HL-60 (cell line): ENCODE data around the gene JUP.

Experiments
- DNase-seq, 2 experiments: peaks; one replicate each; pipeline ENCODE4 v3.0.0-alpha.2; 2010 to 2020; ENCODE audit warnings: low read depth in 1 of 2, low spot score in 1 of 2
- H3K27ac ChIP-seq: fragments of 250-450 bp; sonication (Bioruptor Pico); replicated peaks from 2 replicates; pipeline ENCODE4 v1.5.1; 2020; ENCODE audit warnings: mild to moderate bottlenecking, moderate library complexity
- H3K27me3 ChIP-seq: fragments of 250-450 bp; sonication (Bioruptor Pico); 2 replicates; pipeline ENCODE4 v1.5.1; 2021; ENCODE audit warnings: mild to moderate bottlenecking, moderate library complexity; ENCODE audit not compliant: insufficient read depth, poor library complexity, severe bottlenecking
- H3K4me3 ChIP-seq: replicated peaks from 2 replicates; pipeline ENCODE4 v1.5.1; 2011; ENCODE audit warnings: mild to moderate bottlenecking, control low read depth, low read length; ENCODE audit not compliant: insufficient read depth
- CTCF ChIP-seq: IDR thresholded peaks from one replicate; pipeline ENCODE4 v1.5.1; 2011; ENCODE audit warnings: low read length, control low read depth, inconsistent platforms; ENCODE audit not compliant: insufficient read depth
- GABPA ChIP-seq: IDR thresholded peaks from 2 replicates; pipeline ENCODE4 v1.6.1; 2012; ENCODE audit warnings: low read depth
- POLR2AphosphoS5 ChIP-seq: IDR thresholded peaks from 2 replicates; pipeline ENCODE4 v1.6.1; 2012; ENCODE audit warnings: low read depth
- REST ChIP-seq: IDR thresholded peaks from 2 replicates; pipeline ENCODE4 v1.6.1; 2012; ENCODE audit warnings: low read depth; ENCODE audit not compliant: insufficient replicate concordance
- SPI1 ChIP-seq: IDR thresholded peaks from 2 replicates; pipeline ENCODE4 v1.6.1; 2012; ENCODE audit warnings: low read depth, mild to moderate bottlenecking, borderline replicate concordance

Gene JUP

GRCh38 chr17:41800601-41801373, 14.3 kb upstream of the JUP start:
- Histone ChIP-seq H3K27ac (no peak overlapping the region), H3K4me3 (no peak overlapping the region)
- no peak for DNase-seq

GRCh38 chr17:41799366-41799765, 12.9 kb upstream of the JUP start:
- Histone ChIP-seq H3K4me3 (no peak overlapping the region), H3K27me3 (no peaks in the 10 kb centered on the region), H3K27ac (no peak overlapping the region)
- no peak for DNase-seq
- no peak for TF ChIP-seq GABPA
- TF ChIP-seq POLR2AphosphoS5, result no peak
- no peak for TF ChIP-seq REST
- TF ChIP-seq SPI1, result no peak
- TF ChIP-seq CTCF, result no peak

More at GRCh38 chr17:41800601-41801373, 14.3 kb upstream of the JUP start:
- H3K27me3 ChIP-seq, result no peaks in the 10 kb centered on the region
- no peak for TF ChIP-seq GABPA
- no peak for TF ChIP-seq SPI1
- TF ChIP-seq CTCF, result no peak
- no peak for TF ChIP-seq POLR2AphosphoS5
- no peak for TF ChIP-seq REST

GRCh38 chr17:41797377-41797776, 10.9 kb upstream of the JUP start:
- Histone ChIP-seq H3K27me3 (no peaks in the 10 kb centered on the region), H3K27ac (no peak overlapping the region), H3K4me3 (no peak overlapping the region)
- DNase-seq, result no peak
- TF ChIP-seq POLR2AphosphoS5 (no peak), REST (no peak), CTCF (no peak), SPI1 (no peak), GABPA (no peak)
